ENCODE measurements around the gene XYLT1.

DNA sequence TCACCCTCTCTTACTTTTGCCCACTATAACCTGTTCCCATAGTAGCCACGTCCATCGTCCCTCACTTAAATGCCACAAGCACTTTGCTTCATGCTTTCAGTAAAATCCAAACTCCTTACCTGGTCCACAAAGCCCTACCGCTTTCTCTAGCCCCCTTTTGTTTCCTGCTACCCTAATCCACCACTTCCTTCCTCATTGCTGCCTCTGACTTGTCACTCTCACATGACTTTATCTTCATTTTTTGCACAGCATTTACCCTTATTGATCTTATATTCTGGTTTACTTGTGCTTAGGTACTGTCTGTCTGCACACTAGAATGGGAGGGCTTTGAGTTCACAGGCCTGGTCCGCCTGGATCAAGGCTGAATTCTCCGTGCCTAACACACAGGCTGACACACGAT, 340.0 kb downstream of the XYLT1 start:
- no peak for TF ChIP-seq EZH2 (IDR thresholded peaks at IDR 0.05; ENCODE audit: insufficient read depth, poor library complexity, severe bottlenecking)
- no peak for TF ChIP-seq EZH2phosphoT487 (IDR thresholded peaks at IDR 0.05; ENCODE audit: insufficient read depth, low read depth)
